Bronchial epithelial cell (primary cell): Measurements from ENCODE around the gene CBL. TPM values are rescaled to one million over a fixed set of nuclear protein-coding genes. Genes with fewer than 3 reads are reported as not detected.
"Not testable (repeated sequence)": the region's sequence is repeated elsewhere in the genome, so short reads cannot be mapped to it uniquely, and the experiment has no call there.

Experiments used
- DNase-seq: peaks from one replicate; pipeline ENCODE4 v3.0.0-alpha.2; 2010; ENCODE audit warnings: low read depth
- FAIRE-seq: peaks from 2 replicates; lab custom pipeline; 2011; peaks lifted over from hg19 to GRCh38; lab: Jason Lieb, UNC
- H3K27me3 ChIP-seq: 2 replicates; pipeline ENCODE4 v1.5.1; 2011; ENCODE audit warnings: low read length; ENCODE audit not compliant: control insufficient read depth, insufficient read depth
- H3K36me3 ChIP-seq: 2 replicates; pipeline ENCODE4 v1.5.1; 2011; ENCODE audit warnings: low read length; ENCODE audit not compliant: control insufficient read depth, insufficient read depth
- H3K4me3 ChIP-seq: 2 replicates; pipeline ENCODE4 v1.5.1; 2011; ENCODE audit warnings: mild to moderate bottlenecking, low read depth, low read length, control low read depth
- total RNA-seq: library from RNA; depleted of rRNA; stranded (reverse); fragments of >200 nt; gene quantifications from 2 replicates; pipeline ENCODE4 v1.2.1, GENCODE V29; 2014
- TF ChIP-seq, protein P1 (sequence below): IDR thresholded peaks from 2 replicates; pipeline ENCODE4 v1.5.1; 2011; ENCODE audit warnings: mild to moderate bottlenecking, moderate library complexity, low read length, control low read depth, inconsistent platforms; ENCODE audit not compliant: insufficient read depth, severe bottlenecking

CBL gene
- total RNA-seq, 1 donor from 2014 or later, result 5.5 TPM

GRCh38 chr11:119161871-119162270 is 44.3 kb upstream of the CBL start:
- FAIRE-seq (peak; percentile 7), DNase-seq (no peak)
- H3K4me3 ChIP-seq, result no peak overlapping the region
- TF ChIP-seq, protein P1, sequence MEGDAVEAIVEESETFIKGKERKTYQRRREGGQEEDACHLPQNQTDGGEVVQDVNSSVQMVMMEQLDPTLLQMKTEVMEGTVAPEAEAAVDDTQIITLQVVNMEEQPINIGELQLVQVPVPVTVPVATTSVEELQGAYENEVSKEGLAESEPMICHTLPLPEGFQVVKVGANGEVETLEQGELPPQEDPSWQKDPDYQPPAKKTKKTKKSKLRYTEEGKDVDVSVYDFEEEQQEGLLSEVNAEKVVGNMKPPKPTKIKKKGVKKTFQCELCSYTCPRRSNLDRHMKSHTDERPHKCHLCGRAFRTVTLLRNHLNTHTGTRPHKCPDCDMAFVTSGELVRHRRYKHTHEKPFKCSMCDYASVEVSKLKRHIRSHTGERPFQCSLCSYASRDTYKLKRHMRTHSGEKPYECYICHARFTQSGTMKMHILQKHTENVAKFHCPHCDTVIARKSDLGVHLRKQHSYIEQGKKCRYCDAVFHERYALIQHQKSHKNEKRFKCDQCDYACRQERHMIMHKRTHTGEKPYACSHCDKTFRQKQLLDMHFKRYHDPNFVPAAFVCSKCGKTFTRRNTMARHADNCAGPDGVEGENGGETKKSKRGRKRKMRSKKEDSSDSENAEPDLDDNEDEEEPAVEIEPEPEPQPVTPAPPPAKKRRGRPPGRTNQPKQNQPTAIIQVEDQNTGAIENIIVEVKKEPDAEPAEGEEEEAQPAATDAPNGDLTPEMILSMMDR, result no peak
- no peaks in the 10 kb centered on the region for H3K36me3 ChIP-seq
- no peaks in the 10 kb centered on the region for H3K27me3 ChIP-seq

GRCh38 chr11:119166368-119167076 is 39.6 kb upstream of the CBL start:
- no peak overlapping the region for H3K4me3 ChIP-seq
- DNase-seq (peak; percentile 83), FAIRE-seq (no peak)
- no peaks in the 10 kb centered on the region for H3K36me3 ChIP-seq
- H3K27me3 ChIP-seq, result no peaks in the 10 kb centered on the region
- TF ChIP-seq, protein P1, result no peak

- H3K36me3 ChIP-seq, DNase-seq, H3K4me3 ChIP-seq, H3K27me3 ChIP-seq, FAIRE-seq: not testable (repeated sequence)
Measured at GRCh38 chr11:119167077-119167458, 39.1 kb upstream of the CBL start.

DNA sequence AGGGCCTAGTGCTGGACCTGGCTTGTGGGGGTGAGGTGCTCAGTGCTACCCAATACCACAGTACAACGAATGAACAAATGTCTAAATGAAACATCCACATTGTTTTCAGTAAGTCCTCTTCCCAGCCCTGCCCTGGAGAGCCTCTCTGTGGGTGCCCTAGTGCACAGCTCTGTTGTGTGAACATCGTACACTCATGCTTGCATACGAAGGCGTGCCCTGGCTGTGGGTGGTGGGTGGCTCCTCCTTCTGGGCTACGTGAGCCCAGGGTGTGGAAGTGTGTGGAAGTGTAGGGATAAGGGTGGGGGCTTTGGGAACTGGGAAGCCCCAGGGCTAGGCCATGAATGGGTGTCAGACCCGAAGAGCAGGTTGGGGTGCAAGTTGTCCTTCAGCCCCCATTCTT is 38.2 kb upstream of the CBL start:
- no peak for FAIRE-seq
- Histone ChIP-seq H3K4me3 (peak overlapping the region; percentile 78), H3K27me3 (no peaks in the 10 kb centered on the region), H3K36me3 (no peaks in the 10 kb centered on the region)
- TF ChIP-seq, protein P1, result peak; percentile 23
- peak; percentile 85 for DNase-seq

DNA sequence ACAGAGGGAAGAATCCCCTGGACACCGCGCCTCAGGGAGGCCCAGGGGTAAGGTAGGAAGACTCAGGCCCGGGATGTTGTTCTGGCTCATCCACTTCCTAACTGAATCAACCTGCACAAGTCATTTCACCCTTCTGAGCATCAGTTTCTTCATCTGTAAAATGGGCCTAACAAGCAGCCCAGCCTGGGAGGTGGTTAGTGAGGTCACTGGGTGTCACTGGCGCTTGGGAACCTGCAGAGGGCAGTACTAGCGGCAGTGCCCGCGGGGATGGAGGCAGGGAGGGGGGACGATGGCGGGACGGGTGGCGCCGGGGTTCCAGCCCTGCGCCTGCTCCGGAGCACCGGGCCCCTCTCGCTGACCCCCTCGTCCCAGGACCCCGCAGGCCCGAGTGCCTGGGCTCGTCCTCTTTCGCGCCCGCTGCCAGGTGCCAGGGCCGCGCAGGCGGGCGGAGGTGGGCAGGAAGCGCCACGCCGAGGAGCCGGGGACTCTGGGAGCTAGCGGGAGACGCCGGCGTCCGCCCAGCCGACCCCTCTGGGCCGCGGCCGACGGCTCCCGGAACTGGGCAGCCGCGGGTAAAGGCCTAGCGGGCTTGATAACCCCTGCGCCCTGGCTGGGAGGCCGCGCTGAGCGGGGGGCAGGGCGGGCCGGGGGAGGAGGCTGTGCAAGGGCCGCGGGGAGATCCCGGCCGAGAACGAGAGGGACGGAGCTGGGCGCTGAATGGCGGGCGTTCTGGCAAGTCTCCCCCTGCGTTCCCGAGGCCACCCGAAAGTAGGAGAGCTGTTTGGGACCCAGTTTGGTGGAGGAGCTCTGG is 37.5 kb upstream of the CBL start, which contains the start of gene NLRX1:
Gene NLRX1 (plus strand): TSS at position 255 of the 811 bp plus-strand sequence. CDS start 2,679 bp downstream, outside the sequence.
- Histone ChIP-seq H3K27me3 (no peaks in the 10 kb centered on the region), H3K36me3 (peaks cover 1% of the 10 kb centered on the region), H3K4me3 (peak within 1 kb of the TSS; percentile 78)
- FAIRE-seq, result no peak
- TF ChIP-seq, protein P1, result peak; percentile 92
- peak; percentile 59 for DNase-seq

DNA sequence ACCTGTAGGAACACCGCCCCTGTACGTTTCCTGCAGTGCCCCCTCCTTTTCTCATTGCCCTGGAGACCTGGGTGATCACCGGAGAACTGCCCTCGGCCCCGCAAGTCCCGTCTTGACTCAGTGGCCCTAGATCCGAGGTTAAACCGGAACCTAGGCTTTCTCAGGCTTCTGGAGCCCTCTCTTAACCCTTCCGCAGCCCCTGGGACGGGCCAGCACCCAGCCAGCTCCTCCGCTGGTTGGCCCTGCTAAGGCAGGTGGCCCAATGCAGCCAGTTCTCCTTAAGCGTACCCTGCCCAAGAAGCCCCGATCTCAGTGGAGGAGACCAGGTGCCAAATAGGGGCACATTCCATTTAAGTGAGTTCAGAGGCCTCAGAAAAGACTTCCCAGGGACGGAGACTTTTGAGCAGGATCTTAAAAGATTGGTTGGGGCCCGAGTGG is 36.8 kb upstream of the CBL start:
- Histone ChIP-seq H3K36me3 (peaks cover 5% of the 10 kb centered on the region), H3K4me3 (peak overlapping the region; percentile 78), H3K27me3 (no peaks in the 10 kb centered on the region)
- TF ChIP-seq, protein P1, result no peak
- DNase-seq, result peak; percentile 59
- no peak for FAIRE-seq
